Measurements from ENCODE around the gene MUC3A.
"Not testable (repeated sequence)": the region's sequence is repeated elsewhere in the genome, so short reads cannot be mapped to it uniquely, and the experiment has no call there.

Gene MUC3A

DNA sequence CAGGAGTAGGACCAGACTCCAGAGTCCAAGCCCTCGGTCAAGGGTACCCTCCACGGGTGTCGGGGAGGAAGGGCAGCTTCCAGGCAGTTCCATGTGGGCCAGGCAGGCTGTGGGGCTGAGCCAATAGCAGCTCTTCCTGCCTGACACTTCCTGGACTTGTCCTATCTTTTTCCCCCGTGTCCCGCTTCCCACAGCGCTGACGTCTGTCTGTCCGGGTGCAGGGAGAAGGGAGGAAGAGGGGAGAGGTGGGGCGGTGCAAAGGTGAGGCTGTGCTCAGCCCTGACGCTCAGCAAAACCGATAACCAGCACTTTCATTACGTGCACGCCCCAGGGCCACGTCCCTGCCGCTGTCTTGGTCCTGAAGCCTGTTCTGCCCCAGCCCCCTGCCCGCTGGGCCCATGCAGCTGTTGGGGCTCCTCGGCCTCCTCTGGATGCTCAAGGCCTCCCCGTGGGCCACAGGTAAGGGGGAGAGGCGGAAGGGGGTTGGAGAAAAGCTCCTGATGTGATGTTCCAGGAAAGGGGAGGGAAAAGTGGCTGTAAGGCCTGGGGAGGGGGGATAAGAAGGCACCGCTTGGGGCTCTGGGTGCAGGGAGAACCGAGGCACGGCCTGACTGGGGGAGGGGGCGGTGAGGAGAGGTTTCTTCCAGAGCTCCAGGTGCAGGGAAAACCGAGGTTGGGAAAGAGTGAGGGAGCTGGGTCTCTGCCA lies at the start of gene MUC3A:
Gene MUC3A (plus strand): TSS at position 308 of the 706 bp plus-strand sequence. CDS start 91 bp downstream, at position 399.
- DNase-seq (ENCODE audit: low read depth), result no peak

DNA sequence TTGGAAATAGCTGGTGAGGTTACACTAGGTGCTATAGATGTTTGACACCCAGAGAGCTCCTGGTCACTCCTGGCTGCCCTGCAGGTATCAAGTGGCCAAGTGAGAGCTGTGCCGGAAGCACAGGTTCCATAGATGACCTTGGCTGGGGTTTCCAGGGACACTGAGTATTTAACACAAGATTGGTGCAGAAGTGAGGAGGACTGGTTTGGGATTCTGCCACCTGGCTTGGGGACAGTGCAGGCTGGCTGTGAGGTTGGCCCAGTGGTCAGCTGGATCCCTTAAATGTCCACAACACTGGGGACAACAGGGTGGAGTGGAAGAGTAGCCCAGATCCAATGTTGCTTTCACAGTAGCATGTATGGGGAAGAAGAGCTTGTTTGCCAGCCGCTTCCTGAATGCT lies 48.4 kb upstream of the MUC3A start:
- DNase-seq (ENCODE audit: low read depth), result no peak

DNA sequence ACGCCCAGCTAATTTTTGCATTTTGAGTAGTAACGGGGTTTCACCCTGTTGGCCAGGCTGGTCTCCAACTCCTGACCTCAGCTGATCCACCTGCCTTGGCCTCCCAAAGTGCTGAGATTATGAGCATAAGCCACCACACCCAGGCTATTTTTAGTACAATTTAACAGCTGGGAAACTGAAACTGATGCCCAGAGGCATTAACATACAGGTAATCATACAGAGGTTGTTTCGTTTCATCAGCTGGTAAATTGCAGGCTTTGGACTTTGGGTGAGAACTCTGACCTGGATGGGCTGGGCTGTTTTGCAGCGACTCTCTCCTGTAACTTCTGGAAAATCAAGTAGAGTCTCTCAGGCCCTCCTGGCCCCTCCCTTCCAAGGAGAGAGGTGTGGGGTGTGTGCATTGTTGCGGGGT lies 47.4 kb upstream of the MUC3A start:
- no peak for DNase-seq (ENCODE audit: low read depth)

GRCh38 chr7:100902638-100903037 lies 46.7 kb upstream of the MUC3A start:
- DNase-seq (ENCODE audit: low read depth), result no peak

DNA sequence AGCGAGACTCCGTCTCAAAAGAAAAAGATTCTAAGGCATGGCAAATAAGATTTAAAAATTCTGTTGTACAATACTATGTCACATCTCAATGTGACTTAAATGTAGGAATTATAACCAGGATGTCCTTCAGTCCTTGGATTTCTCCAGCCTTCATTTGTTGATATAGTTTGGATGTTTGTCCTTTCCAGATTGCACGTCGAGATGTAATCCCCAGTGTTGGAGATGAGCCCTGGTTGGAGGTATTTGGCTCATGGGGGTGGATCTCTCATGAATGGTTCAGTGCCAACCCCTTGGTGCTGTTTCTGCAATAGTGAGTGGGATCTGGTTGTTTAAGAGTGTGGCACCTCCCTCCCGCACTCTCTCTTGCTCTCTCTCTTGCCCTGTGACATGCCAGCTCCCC lies 40.8 kb upstream of the MUC3A start:
- no peak for DNase-seq (ENCODE audit: low read depth)

GRCh38 chr7:100910443-100910842 lies 38.9 kb upstream of the MUC3A start:
- not testable (repeated sequence) for DNase-seq (ENCODE audit: low read depth)

DNA sequence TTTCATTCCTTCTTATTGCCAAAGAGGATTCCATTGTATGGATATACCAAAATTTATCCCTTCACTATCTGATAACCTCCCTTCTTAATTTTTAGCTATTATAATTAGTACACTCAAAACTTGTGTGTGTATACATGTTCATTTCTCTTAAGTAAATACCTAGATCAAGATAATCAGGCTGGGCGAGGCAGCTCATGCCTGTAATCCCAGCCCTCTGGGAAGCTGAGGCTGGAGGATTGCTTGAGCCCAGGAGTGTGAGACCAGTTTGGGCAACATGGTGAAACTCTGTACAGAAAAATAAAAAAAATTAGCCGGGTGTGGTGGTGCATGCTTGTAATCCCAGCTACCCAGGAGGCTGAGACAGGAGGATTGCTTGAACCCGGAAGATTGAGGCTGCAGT lies 37.9 kb upstream of the MUC3A start:
- DNase-seq (ENCODE audit: low read depth), result no peak

DNA sequence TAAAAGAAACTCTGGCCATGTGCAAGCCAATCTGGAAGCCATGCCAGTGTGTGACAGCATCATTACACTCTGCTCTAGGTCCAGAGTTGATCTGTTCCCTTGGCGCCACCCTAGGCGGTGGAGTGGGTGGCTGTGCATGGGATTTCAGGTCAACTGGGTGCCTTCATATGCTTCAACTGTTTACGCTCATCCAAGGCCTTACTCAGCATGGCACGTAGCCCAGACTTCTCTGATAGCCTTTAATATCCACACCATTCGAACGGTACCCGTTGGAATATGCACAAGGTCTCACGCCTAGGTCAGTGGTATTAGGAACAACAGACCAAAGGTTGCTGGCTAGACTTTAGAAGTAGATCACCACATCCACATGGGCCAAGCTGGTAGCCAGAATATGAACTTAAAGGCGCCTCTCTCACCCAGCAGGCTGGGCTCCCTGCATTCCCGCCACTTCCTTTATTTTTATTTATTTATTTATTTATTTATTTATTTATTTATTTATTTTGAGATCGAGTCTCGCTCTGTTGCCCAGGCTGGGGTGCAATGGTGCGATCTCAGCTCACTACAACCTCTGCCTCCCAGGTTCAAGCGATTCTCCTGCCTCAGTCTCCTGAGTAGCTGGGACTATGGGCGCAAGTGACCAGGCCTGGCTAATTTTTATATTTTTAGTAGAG lies 35.0 kb upstream of the MUC3A start:
- DNase-seq (ENCODE audit: low read depth), result no peak

GRCh38 chr7:100914879-100915447 lies 34.4 kb upstream of the MUC3A start:
- DNase-seq (ENCODE audit: low read depth), result no peak

DNA sequence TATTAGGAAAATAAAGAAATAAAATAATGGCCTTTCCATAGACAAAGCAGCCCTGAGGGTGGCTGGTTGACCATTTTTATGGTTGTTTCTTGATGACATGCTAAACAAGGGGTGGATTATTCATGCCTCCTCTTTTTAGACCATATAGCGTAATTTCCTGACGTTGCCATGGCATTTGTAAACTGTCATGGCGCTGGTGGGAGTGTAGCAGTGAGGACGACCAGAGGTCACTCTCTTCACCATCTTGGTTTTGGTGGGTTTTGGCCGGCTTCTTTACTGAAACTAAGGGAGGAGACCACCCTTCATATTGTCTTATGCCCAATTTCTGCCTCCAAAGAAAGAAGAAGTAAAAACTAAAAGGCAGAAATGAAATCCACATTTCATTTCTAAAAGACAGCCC lies 30.0 kb upstream of the MUC3A start:
- DNase-seq (ENCODE audit: low read depth), result not testable (repeated sequence)

- not testable (repeated sequence) for DNase-seq (ENCODE audit: low read depth)
Observed at GRCh38 chr7:100919779-100920437, 29.4 kb upstream of the MUC3A start.

- no peak for DNase-seq (ENCODE audit: low read depth)
Observed at GRCh38 chr7:100921039-100921438, 28.3 kb upstream of the MUC3A start.

GRCh38 chr7:100923616-100924015 lies 25.7 kb upstream of the MUC3A start:
- not testable (repeated sequence) for DNase-seq (ENCODE audit: low read depth)

- DNase-seq (ENCODE audit: low read depth), result no peak
Observed at GRCh38 chr7:100929808-100930174, 19.5 kb upstream of the MUC3A start.

DNA sequence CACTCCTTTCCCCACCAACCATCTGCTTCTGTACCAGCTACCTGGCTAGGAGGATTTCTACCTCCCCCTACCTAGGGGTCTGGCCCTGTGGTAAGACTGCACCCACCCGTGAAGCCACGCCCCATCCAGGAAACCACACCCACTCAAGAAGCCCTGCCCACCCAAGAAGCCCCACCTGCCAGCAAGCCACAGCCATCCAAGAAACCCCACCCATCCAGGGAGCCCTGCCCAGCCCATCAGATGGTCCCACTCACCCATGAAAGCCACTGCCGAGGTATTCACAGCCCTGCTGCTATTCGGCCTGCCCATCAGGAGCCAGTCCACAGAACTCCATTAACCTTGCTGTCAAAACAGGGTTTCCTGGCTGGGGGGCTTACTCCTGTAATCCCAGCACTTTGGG lies 15.6 kb upstream of the MUC3A start:
- no peak for DNase-seq (ENCODE audit: low read depth)

- not testable (repeated sequence) for DNase-seq (ENCODE audit: low read depth)
Observed at GRCh38 chr7:100935381-100935780, 14.0 kb upstream of the MUC3A start.

DNA sequence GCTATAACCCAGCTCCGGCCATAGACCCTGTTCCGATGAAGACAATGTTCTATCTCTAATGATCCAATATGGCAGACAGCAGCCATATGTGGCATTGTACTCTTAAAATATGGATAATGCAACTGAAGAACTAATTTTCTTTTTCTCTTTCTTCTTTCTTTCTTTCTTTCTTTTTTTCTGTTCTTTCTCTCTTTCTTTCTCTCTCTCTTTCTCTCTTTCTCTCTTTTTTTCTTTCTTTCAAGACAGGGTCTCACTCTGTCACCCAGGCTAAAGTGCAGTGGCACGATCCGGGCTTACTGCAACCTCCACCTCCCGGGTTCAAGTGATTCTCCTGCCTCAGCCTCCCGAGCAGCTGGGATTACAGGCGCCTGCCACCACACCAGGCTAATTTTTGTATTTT lies 13.2 kb upstream of the MUC3A start:
- DNase-seq (ENCODE audit: low read depth), result not testable (repeated sequence)

DNA sequence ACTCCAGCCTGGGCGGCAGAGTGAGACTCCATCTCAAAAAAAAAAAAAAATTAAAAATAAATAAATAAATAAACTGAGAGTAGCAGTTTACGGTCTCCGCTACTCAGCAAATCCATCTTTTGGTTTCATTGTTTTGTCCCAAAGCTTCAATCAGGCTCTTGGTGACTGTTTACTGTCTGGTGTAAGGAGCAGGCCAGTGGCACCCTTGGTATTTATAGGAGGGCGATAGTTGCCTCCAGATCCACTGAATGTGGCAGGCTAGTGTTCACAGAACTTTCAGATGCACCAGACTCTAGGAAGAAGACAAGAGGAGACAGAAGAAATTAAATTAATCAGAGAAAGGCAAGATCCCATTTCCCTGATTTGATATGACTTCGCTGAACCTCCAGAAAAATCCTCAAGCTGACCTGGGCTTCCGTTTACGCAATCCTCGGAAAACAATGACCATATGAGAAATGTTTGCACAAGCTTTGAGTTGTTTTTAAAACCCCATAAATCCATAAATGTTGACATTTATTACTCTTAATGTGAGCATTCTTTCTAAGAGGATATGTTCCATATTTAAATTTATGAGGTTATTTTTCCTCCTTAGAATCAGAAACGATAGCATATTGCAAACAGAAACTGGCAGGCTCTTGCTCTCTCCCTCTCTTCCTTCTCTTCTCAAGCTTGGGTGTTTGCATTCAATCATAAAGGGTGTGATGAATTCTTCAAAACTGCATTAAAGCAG lies 7.1 kb upstream of the MUC3A start:
- DNase-seq (ENCODE audit: low read depth), result peak; percentile 48

GRCh38 chr7:100943693-100944092 lies 5.6 kb upstream of the MUC3A start:
- DNase-seq (ENCODE audit: low read depth), result no peak

GRCh38 chr7:100944138-100944537 lies 5.2 kb upstream of the MUC3A start:
- DNase-seq (ENCODE audit: low read depth), result no peak

DNA sequence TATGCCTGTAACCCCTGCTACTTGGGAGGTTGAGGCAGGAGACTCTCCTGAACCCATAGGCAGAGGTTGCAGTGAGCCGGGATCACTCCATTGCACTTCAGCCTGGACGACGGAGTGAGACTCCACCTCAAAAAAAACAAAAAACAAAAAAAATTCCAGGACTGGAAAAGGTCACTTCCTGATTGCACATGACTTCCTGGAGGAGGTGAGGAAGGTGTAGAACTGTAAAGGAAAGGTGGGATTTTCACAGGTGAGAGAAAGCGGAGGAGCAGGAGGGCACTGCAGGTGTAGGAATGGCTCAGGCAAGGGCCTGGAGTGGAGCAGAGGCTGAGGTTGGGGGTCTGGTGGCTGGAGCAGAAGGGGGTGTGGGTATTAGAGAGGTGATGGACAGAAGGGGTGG lies 3.2 kb upstream of the MUC3A start:
- DNase-seq (ENCODE audit: low read depth), result no peak

- DNase-seq (ENCODE audit: low read depth), result no peak
Observed at GRCh38 chr7:100946766-100947365, 2.5 kb upstream of the MUC3A start.
